HS-27A (cell line): ENCODE data around the gene C12orf56.
"Not testable (repeated sequence)": the region's sequence is repeated elsewhere in the genome, so short reads cannot be mapped to it uniquely, and the experiment has no call there.

Experiments
- DNase-seq: peaks from one replicate; pipeline ENCODE4 v3.0.0-alpha.2; 2012; ENCODE audit warnings: low read depth, missing footprints

C12orf56 gene

GRCh38 chr12:64299628-64300027 is 90.9 kb downstream of the C12orf56 start:
- no peak for DNase-seq

- DNase-seq, result no peak
These were observed 94.3 kb downstream of the C12orf56 start for GRCh38 chr12:64296301-64296700.

GRCh38 chr12:64293654-64294364 is 96.7 kb downstream of the C12orf56 start:
- DNase-seq, result no peak

GRCh38 chr12:64293174-64293573 is 97.4 kb downstream of the C12orf56 start:
- DNase-seq, result not testable (repeated sequence)

GRCh38 chr12:64286521-64286920 is 104.0 kb downstream of the C12orf56 start:
- DNase-seq, result no peak

GRCh38 chr12:64284256-64284655 is 106.3 kb downstream of the C12orf56 start:
- no peak for DNase-seq

- DNase-seq, result no peak
These were observed 112.1 kb downstream of the C12orf56 start for GRCh38 chr12:64278421-64278820.

GRCh38 chr12:64273527-64274403 is 116.8 kb downstream of the C12orf56 start:
- DNase-seq, result no peak

- no peak for DNase-seq
These were observed 120.1 kb downstream of the C12orf56 start for GRCh38 chr12:64270411-64270810.

- no peak for DNase-seq
These were observed 121.4 kb downstream of the C12orf56 start for GRCh38 chr12:64269161-64269560.

GRCh38 chr12:64268409-64268808 is 122.1 kb downstream of the C12orf56 start:
- no peak for DNase-seq

GRCh38 chr12:64265839-64266238 is 124.7 kb downstream of the C12orf56 start:
- DNase-seq, result no peak

GRCh38 chr12:64261813-64262212 is 128.7 kb downstream of the C12orf56 start:
- no peak for DNase-seq

GRCh38 chr12:64258576-64258975 is 132.0 kb downstream of the C12orf56 start:
- no peak for DNase-seq

GRCh38 chr12:64256166-64256800 is 134.3 kb downstream of the C12orf56 start:
- DNase-seq, result peak; percentile 41

GRCh38 chr12:64255249-64255648 is 135.3 kb downstream of the C12orf56 start:
- DNase-seq, result no peak

GRCh38 chr12:64253356-64253755 is 137.2 kb downstream of the C12orf56 start:
- no peak for DNase-seq

GRCh38 chr12:64252681-64253080 is 137.9 kb downstream of the C12orf56 start:
- no peak for DNase-seq

- no peak for DNase-seq
These were observed 146.7 kb downstream of the C12orf56 start for GRCh38 chr12:64243809-64244208.

- no peak for DNase-seq
These were observed 149.8 kb downstream of the C12orf56 start for GRCh38 chr12:64240781-64241180.

GRCh38 chr12:64237382-64237781 is 153.2 kb downstream of the C12orf56 start:
- no peak for DNase-seq

GRCh38 chr12:64236549-64236948 is 154.0 kb downstream of the C12orf56 start:
- no peak for DNase-seq

GRCh38 chr12:64232196-64232595 is 158.4 kb downstream of the C12orf56 start:
- peak; percentile 30 for DNase-seq
